ENCODE results near the gene HOXA7. TPM values are rescaled to one million over a fixed set of nuclear protein-coding genes. Genes with fewer than 3 reads are reported as not detected.

Gene HOXA7
- total RNA-seq, 2 donors from 2014 or later, result not detected

GRCh38 chr7:27116031-27116961 is 40.2 kb downstream of the HOXA7 start:
- 8 to 16% methylated on average over 9 to 20 of the region's 20 CpGs for WGBS, 2 experiments (ENCODE audit: insufficient coverage in 1 of 2, insufficient read length in 1 of 2)
- DNase-seq, result no peak
- no peaks in the 10 kb centered on the region for H3K36me3 ChIP-seq (ENCODE audit: control insufficient read depth, insufficient read depth, low read length)
- Mint-ChIP-seq H3K27ac (no peak overlapping the region), H3K4me1 (no peaks in the 10 kb centered on the region), H3K4me3 (no peak overlapping the region), H3K27me3 (ENCODE audit: insufficient read depth) (peaks cover 95% of the 10 kb centered on the region), H3K9me3 (no peaks in the 10 kb centered on the region), H3K36me3 (ENCODE audit: low read depth) (no peaks in the 10 kb centered on the region)
- no peak overlapping the region for H3K27ac ChIP-seq (ENCODE audit: low read depth, low read length)
- peaks cover 97% of the 10 kb centered on the region for H3K27me3 ChIP-seq (ENCODE audit: control insufficient read depth, insufficient read depth, low read length, poor library complexity, severe bottlenecking)
- H3K4me3 ChIP-seq (ENCODE audit: low read length), result no peak overlapping the region
- H3K9ac ChIP-seq (ENCODE audit: extremely low read depth, low read length, poor library complexity, severe bottlenecking), result no peak overlapping the region
- no peak for TF ChIP-seq CTCF (conservative IDR thresholded peaks at IDR 0.05)
- no peaks in the 10 kb centered on the region for H3K4me1 ChIP-seq (ENCODE audit: control insufficient read depth, insufficient read depth, low read length)
- no peaks in the 10 kb centered on the region for H3K9me3 ChIP-seq (ENCODE audit: control insufficient read depth, low read length)

- no peak overlapping the region for H3K9ac ChIP-seq (ENCODE audit: extremely low read depth, low read length, poor library complexity, severe bottlenecking)
- H3K9me3 ChIP-seq (ENCODE audit: control insufficient read depth, low read length), result no peaks in the 10 kb centered on the region
- no peaks in the 10 kb centered on the region for H3K9me3 Mint-ChIP-seq
- H3K36me3 Mint-ChIP-seq (ENCODE audit: low read depth), result no peaks in the 10 kb centered on the region
- H3K4me3 ChIP-seq (ENCODE audit: low read length), result no peak overlapping the region
- H3K27me3 Mint-ChIP-seq (ENCODE audit: insufficient read depth), result peaks cover 95% of the 10 kb centered on the region
- no peak overlapping the region for H3K27ac Mint-ChIP-seq
- peak; percentile 77 for DNase-seq
- no peaks in the 10 kb centered on the region for H3K4me1 ChIP-seq (ENCODE audit: control insufficient read depth, insufficient read depth, low read length)
- no peak for TF ChIP-seq CTCF (conservative IDR thresholded peaks at IDR 0.05)
- peaks cover 5% of the 10 kb centered on the region for H3K4me1 Mint-ChIP-seq
- no peak overlapping the region for H3K4me3 Mint-ChIP-seq
- no peak overlapping the region for H3K27ac ChIP-seq (ENCODE audit: low read depth, low read length)
- H3K36me3 ChIP-seq (ENCODE audit: control insufficient read depth, insufficient read depth, low read length), result no peaks in the 10 kb centered on the region
- WGBS, 2 experiments (ENCODE audit: insufficient coverage in 1 of 2, insufficient read length in 1 of 2), result 3 to 4% methylated on average over 28 to 45 of the region's 45 CpGs
- H3K27me3 ChIP-seq (ENCODE audit: control insufficient read depth, insufficient read depth, low read length, poor library complexity, severe bottlenecking), result peaks cover 97% of the 10 kb centered on the region
These were observed 41.1 kb downstream of the HOXA7 start for GRCh38 chr7:27115221-27116026.

- TF ChIP-seq CTCF (conservative IDR thresholded peaks at IDR 0.05), result no peak
- Histone ChIP-seq H3K27ac (ENCODE audit: low read depth, low read length) (no peak overlapping the region), H3K4me3 (ENCODE audit: low read length) (no peak overlapping the region), H3K36me3 (ENCODE audit: control insufficient read depth, insufficient read depth, low read length) (no peaks in the 10 kb centered on the region), H3K27me3 (ENCODE audit: control insufficient read depth, insufficient read depth, low read length, poor library complexity, severe bottlenecking) (peaks cover 97% of the 10 kb centered on the region), H3K9ac (ENCODE audit: extremely low read depth, low read length, poor library complexity, severe bottlenecking) (no peak overlapping the region), H3K4me1 (ENCODE audit: control insufficient read depth, insufficient read depth, low read length) (no peaks in the 10 kb centered on the region), H3K9me3 (ENCODE audit: control insufficient read depth, low read length) (peaks cover under 1% of the 10 kb centered on the region)
- no peak overlapping the region for H3K4me3 Mint-ChIP-seq
- H3K9me3 Mint-ChIP-seq, result no peaks in the 10 kb centered on the region
- WGBS, 2 experiments (ENCODE audit: insufficient coverage in 1 of 2, insufficient read length in 1 of 2), result 0 to 6% methylated on average over 2 to 6 of the region's 6 CpGs
- H3K4me1 Mint-ChIP-seq, result peaks cover 5% of the 10 kb centered on the region
- H3K27me3 Mint-ChIP-seq (ENCODE audit: insufficient read depth), result peaks cover 95% of the 10 kb centered on the region
- H3K36me3 Mint-ChIP-seq (ENCODE audit: low read depth), result no peaks in the 10 kb centered on the region
- DNase-seq, result no peak
- no peak overlapping the region for H3K27ac Mint-ChIP-seq
These were observed 41.6 kb downstream of the HOXA7 start for GRCh38 chr7:27114881-27115220.

Measured in endodermal cell (in vitro differentiated cells).